K562 (cell line): Measurements from ENCODE around the gene PPP1CA. TPM values are rescaled to one million over a fixed set of nuclear protein-coding genes. Genes with fewer than 3 reads are reported as not detected.

Source experiments
- ATAC-seq: fragments of 200-7000 bp; cut with Tn5 transposase; 3 replicates; pipeline ENCODE4 v1.9.1; 2020; ENCODE audit warnings: moderate library complexity
- BruUV-seq: library from RNA; stranded (reverse); fragments of 400-500 nt; replicated peaks from 2 replicates; lab custom pipeline; 2021; lab: Mats Ljungman, UMichigan
- CTCF ChIA-PET: fragments of 300-600 bp; formaldehyde crosslinking; extraction: SDS; loops from one replicate; lab custom pipeline; 2021; ENCODE audit warnings: low intra/inter-chr PET ratio; lab: Yijun Ruan, JAX
- POLR2A ChIA-PET: fragments of 300-600, 350-650 bp; sonication (Branson Sonifier 250); formaldehyde crosslinking; extraction: SDS; loops from one replicate; lab custom pipeline; 2021; ENCODE audit warnings: antibody characterized with exemption, inconsistent platforms; lab: Yijun Ruan, JAX
- DNase-seq, 4 experiments: peaks; one replicate each; pipeline versions ENCODE4 v3.0.0 to v3.0.0-alpha.2; 2011 to 2018; ENCODE audit warnings: low spot score in 3 of 4, mixed read lengths in 3 of 4; ENCODE audit errors: extremely low read depth in 1 of 4
- FAIRE-seq: peaks from 2 replicates; lab custom pipeline; 2011; peaks lifted over from hg19 to GRCh38; lab: Jason Lieb, UNC
- H2AFZ ChIP-seq: 2 replicates; pipeline ENCODE4 v1.6.0; 2011; ENCODE audit warnings: low read depth, low read length, control low read depth, inconsistent platforms
- H3K27ac ChIP-seq: fragments of 200-600 bp; 3 replicates; pipeline ENCODE4 v1.8.0; 2011; ENCODE audit warnings: low read depth, mild to moderate bottlenecking, control low read depth, inconsistent platforms, low read length, moderate library complexity, mixed read lengths; ENCODE audit errors: extremely low read depth
- H3K27me3 ChIP-seq, 2 experiments: fragments of 300-600 bp in 1 of 2; 2 replicates in 1 of 2; 3 replicates in 1 of 2; pipeline versions ENCODE4 v1.6.0 to v1.8.0; 2011; ENCODE audit warnings: inconsistent platforms in 2 of 2, low read length in 2 of 2, mild to moderate bottlenecking in 1 of 2, mixed read lengths in 1 of 2, moderate library complexity in 1 of 2; ENCODE audit not compliant: control insufficient read depth in 2 of 2, insufficient read depth in 2 of 2
- H3K36me3 ChIP-seq: fragments of 300-600 bp; 3 replicates; pipeline ENCODE4 v1.8.0; 2011; ENCODE audit warnings: mild to moderate bottlenecking, low read length, inconsistent platforms; ENCODE audit not compliant: control insufficient read depth, insufficient read depth
- H3K4me1 ChIP-seq, 2 experiments: fragments of 200-600 bp in 1 of 2; replicated peaks in 1 of 2; 2 replicates in 1 of 2; 3 replicates in 1 of 2; pipeline versions ENCODE4 v1.5.1 to v1.8.0; 2011; ENCODE audit warnings: inconsistent platforms in 2 of 2, low read length in 2 of 2, mild to moderate bottlenecking in 1 of 2, mixed read lengths in 1 of 2, moderate library complexity in 1 of 2; ENCODE audit not compliant: control insufficient read depth in 2 of 2, insufficient read depth in 2 of 2
- H3K4me2 ChIP-seq: 2 replicates; pipeline ENCODE4 v1.6.1; 2011; ENCODE audit warnings: low read length, control low read depth, inconsistent platforms, mixed read lengths; ENCODE audit not compliant: insufficient read depth
- H3K4me3 ChIP-seq: fragments of 200-600 bp; sonication (generic), shearing (Covaris generic); 2 replicates; pipeline ENCODE4 v1.5.1; 2016; ENCODE audit warnings: control low read depth, inconsistent platforms
- H3K79me2 ChIP-seq: fragments of 200-600 bp; 3 replicates; pipeline ENCODE4 v1.8.0; 2011; ENCODE audit warnings: low read length, inconsistent platforms; ENCODE audit not compliant: control insufficient read depth, insufficient read depth
- H3K9ac ChIP-seq, 2 experiments: 2 replicates each; pipeline versions ENCODE4 v1.6.0 to v1.6.1; 2011; ENCODE audit warnings: low read depth in 2 of 2, low read length in 2 of 2, control low read depth in 1 of 2, inconsistent platforms in 1 of 2, mild to moderate bottlenecking in 1 of 2, mixed read lengths in 1 of 2; ENCODE audit not compliant: insufficient read depth in 1 of 2
- H3K9me1 ChIP-seq: one replicate; pipeline ENCODE4 v1.6.0; 2011; ENCODE audit warnings: inconsistent platforms, mild to moderate bottlenecking, low read length, moderate library complexity; ENCODE audit not compliant: control insufficient read depth, insufficient read depth
- H3K9me3 ChIP-seq: replicated peaks from 2 replicates; pipeline ENCODE4 v1.5.1; 2011; ENCODE audit warnings: low read depth, low read length, inconsistent platforms; ENCODE audit not compliant: control insufficient read depth, insufficient read depth
- H4K20me1 ChIP-seq: replicated peaks from 2 replicates; pipeline ENCODE4 v1.6.1; 2011; ENCODE audit warnings: low read length, inconsistent platforms, mixed read lengths; ENCODE audit not compliant: control insufficient read depth, insufficient read depth
- ARID3A ChIP-seq: IDR thresholded peaks from 2 replicates; pipeline ENCODE4 v1.6.1; 2012; ENCODE audit warnings: low read depth, low read length, improper control_type of control experiment, borderline replicate concordance
- BCOR ChIP-seq: fragments of 450-650 bp; IDR thresholded peaks from 2 replicates; pipeline ENCODE4 v1.6.1; 2016
- POLR2A ChIP-seq: fragments of 450-650 bp; conservative IDR thresholded peaks from 2 replicates; pipeline ENCODE4 v1.6.1; 2016
- SREBF2 ChIP-seq: sonication (generic); formaldehyde crosslinking; IDR thresholded peaks from 2 replicates; pipeline ENCODE4 v1.4.0; 2020; ENCODE audit warnings: mild to moderate bottlenecking, missing genetic modification reagents
- TFAP4 ChIP-seq: sonication (generic); formaldehyde crosslinking; IDR thresholded peaks from 2 replicates; pipeline ENCODE4 v1.8.0; 2022; ENCODE audit warnings: missing genetic modification reagents, mild to moderate bottlenecking, moderate library complexity, borderline replicate concordance
- ZFP36 ChIP-seq: fragments of 150-350 bp; IDR thresholded peaks from 2 replicates; pipeline ENCODE4 v1.6.1; 2018; ENCODE audit warnings: low read length, low read depth; ENCODE audit not compliant: partially characterized antibody
- WGBS: fragments of 100-300 bp; shearing (Covaris generic); methylation state at CpG from one replicate; pipeline ENCODE4 v1.1.6; 2016; ENCODE audit warnings: low coverage, mixed read lengths; ENCODE audit not compliant: insufficient coverage; ENCODE audit errors: missing lambda C conversion rate; 5-methylcytosine and 5-hydroxymethylcytosine counted together
- in situ Hi-C: fragments of 300-500 bp; cut with MboI; formaldehyde crosslinking; loops from 4 replicates; pipeline ENCODE4 v1.15.0; 2018; ENCODE audit warnings: inconsistent platforms, mixed read lengths
- intact Hi-C: fragments of 100-400 bp; cut with micrococcal nuclease; formaldehyde crosslinking; loops from 2 replicates; pipeline ENCODE4 v1.14.2; 2022
- polyA plus RNA-seq, 8 experiments: library from polyadenylated mRNA; depleted of rRNA in 4 of 8; stranded (reverse) in 5 of 8; unstranded in 3 of 8; fragments of >200 nt; fragmentation: Nextera tagmentation in 2 of 8; fragmentation: Illumina TruSeq in 1 of 8; extraction: Ambion mirVana in 2 of 8; extraction: Trizol in 1 of 8; gene quantifications; 2 replicates each; pipeline versions ENCODE4 v1.2.1 to v1.2.3, GENCODE V29; 2011 to 2014; ENCODE audit warnings: inconsistent platforms in 1 of 8, missing spikeins in 1 of 8
- total RNA-seq, 7 experiments: library from RNA; depleted of rRNA in 6 of 7; stranded (reverse); fragments of >200 nt in 6 of 7; fragmentation: Illumina TruSeq in 2 of 7; extraction: Trizol in 2 of 7; gene quantifications; 2 replicates each; pipeline versions ENCODE4 v1.2.1 to v1.2.3, GENCODE V29; 2011 to 2021; ENCODE audit warnings: low replicate concordance in 1 of 7

PPP1CA gene
- total and polyA plus RNA-seq, 9 of the 15 experiments (the other 6 are each of a cell fraction or from before 2014, with no cell fraction given): 18.2 to 242 (median 188) TPM

GRCh38 chr11:67438158-67438902 is 36.7 kb upstream of the PPP1CA start (continued):
- peak; percentile 24; the same call in 1 of the 2 replicates for TF ChIP-seq TFAP4 (CRISPR knock-in tag)
- TF ChIP-seq ARID3A: no peak
- peak; percentile 17 for TF ChIP-seq ZFP36
- peak; percentile 24; the same call in 1 of the 2 replicates for TF ChIP-seq POLR2A

- POLR2A ChIA-PET: interaction anchor here (0.8 to 3.0 kb wide), 7 partner anchors 8 to 51 kb away, joined by 3 to 21 read pairs (median 3); partner anchors contain the start of gene RPS6KB2
- 84% methylated on average over 3 of the region's 3 CpGs for WGBS
- DNase-seq (no peak), ATAC-seq (no peak), FAIRE-seq (no peak)
- H3K4me2 ChIP-seq: no peak overlapping the region
- TF ChIP-seq BCOR: peak; percentile 28; the same call in 1 of the 2 replicates
- TF ChIP-seq SREBF2 (CRISPR knock-in tag): no peak
- 0 out of 2 replicates have a peak, but pooled peaks have one; percentile 42 for TF ChIP-seq POLR2A
- H4K20me1 ChIP-seq: no peaks in the 10 kb centered on the region
- CTCF ChIA-PET: no interaction called here
- H3K79me2 ChIP-seq: no peaks in the 10 kb centered on the region; the same call in 1 of the 3 replicates
- no peaks in the 10 kb centered on the region for H3K9me3 ChIP-seq
- BruUV-seq: no TSS peak
- peaks cover 85% of the 10 kb centered on the region; the same call in 2 of the 3 replicates for H3K36me3 ChIP-seq
- intact Hi-C loops: no loop called here
- peaks cover 4% of the 10 kb centered on the region for H3K9me1 ChIP-seq
- peak overlapping the region; percentile 86; the same call in 1 of the 3 replicates for H3K27ac ChIP-seq
- H2AFZ ChIP-seq: no peak overlapping the region
- in situ Hi-C loops: no loop called here
- no peaks in the 10 kb centered on the region for H3K27me3 ChIP-seq
- H3K4me1 ChIP-seq: peaks cover 16 to 94% of the 10 kb centered on the region in 2 experiments
- no peak overlapping the region for H3K4me3 ChIP-seq
- H3K9ac ChIP-seq: peak overlapping the region in 1 of 2 experiments; percentile 81; a peak in 2 of 4 replicates
These were observed 36.1 kb upstream of the PPP1CA start for GRCh38 chr11:67437809-67438157.
